NAMALWA (cell line): Measurements from ENCODE around the gene SDHA.
"Not testable (repeated sequence)": the region's sequence is repeated elsewhere in the genome, so short reads cannot be mapped to it uniquely, and the experiment has no call there.

Experiments used
- DNase-seq: peaks from one replicate; pipeline ENCODE4 v3.0.0-alpha.2; 2015; ENCODE audit warnings: low spot score

The SDHA gene

GRCh38 chr5:222951-223715 lies 5.0 kb downstream of the SDHA start:
- DNase-seq = not testable (repeated sequence)

DNA sequence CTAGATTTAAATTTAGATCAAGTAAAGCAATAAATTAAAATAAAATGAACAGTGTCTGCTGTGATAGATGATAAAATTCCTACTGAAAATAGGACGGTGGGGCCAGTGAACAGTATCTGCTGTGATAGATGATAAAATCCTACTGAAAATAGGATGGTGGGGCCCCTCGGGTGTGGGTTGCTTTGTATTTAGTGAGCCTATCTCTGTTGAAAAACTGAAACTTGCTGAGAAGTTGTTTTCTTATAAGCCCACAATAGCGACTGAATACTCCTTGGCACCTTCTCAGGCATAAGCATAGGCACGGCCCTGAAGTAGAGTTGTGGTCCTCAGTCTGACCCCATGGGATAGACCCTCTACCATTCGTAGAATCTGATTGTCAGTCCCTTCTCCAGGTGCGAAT lies 5.7 kb downstream of the SDHA start:
- DNase-seq = no peak

DNA sequence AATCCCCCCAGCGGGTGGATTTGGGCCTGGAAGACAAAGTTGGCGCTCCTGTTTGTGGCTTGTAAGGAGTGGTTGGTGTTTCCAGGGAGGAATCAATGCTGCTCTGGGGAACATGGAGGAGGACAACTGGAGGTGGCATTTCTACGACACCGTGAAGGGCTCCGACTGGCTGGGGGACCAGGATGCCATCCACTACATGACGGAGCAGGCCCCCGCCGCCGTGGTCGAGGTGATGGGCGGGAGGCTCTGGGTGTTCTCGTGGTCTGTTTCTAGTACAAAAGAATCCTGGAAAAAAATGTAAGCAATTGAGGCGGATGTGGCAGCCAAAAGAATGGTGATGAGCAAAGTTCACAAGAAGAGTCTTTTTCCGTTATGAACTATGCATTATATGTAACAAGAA lies 7.2 kb downstream of the SDHA start:
- DNase-seq = no peak

DNA sequence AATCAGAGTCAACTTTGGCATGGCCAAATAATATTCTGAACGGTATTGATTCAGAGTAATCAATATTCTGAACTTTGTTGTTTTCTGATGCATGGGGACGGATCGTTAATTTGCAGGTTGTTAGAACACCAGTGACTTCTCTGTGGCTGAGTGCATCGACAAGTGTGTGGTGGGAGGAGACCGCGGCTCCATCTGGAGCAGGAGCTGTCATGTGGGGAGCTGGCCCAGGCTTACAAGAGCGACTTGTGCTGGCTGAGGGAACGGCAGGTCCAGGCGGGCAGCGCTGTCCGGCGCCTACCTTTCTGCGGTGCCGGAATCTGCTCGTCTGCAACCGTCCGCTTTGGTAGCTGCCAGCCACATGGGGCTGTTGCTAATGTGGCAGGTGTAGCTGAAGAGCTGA lies 9.3 kb downstream of the SDHA start:
- not testable (repeated sequence) for DNase-seq

DNA sequence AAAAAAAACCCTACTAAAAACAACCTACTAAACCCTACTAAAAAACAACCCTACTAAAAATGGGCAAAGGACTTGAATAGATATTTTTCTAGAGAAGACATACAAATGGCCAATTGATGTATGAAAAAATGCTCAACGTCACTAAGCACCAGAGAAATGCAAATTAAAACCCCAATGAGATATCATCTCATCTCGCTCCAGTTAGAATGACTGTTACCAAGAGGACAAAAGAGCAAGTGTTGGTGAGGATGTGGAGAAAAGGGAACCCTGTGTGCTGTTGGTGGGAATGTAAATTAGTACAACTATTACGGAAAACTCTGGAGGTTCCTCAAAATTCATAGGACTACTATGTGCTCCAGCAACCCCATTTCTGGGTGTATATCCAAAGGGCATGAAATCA lies 10.8 kb downstream of the SDHA start:
- no peak for DNase-seq

DNA sequence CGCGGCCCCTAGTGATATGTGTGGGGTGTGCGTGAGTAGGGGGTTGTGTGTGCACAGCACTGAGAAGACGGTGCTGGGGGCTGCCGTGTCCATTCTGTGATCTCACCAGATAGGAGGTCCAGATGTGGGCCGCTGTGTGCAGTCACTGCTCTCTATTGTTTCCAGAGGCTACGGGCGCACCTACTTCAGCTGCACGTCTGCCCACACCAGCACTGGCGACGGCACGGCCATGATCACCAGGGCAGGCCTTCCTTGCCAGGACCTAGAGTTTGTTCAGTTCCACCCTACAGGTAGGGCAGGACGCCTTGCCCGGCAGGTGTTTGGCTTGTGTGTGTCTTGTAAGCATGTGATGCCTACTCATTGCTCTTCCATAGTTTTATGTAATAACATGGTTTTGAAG lies 12.6 kb downstream of the SDHA start:
- no peak for DNase-seq

GRCh38 chr5:231661-232060 lies 13.5 kb downstream of the SDHA start:
- DNase-seq = no peak

GRCh38 chr5:233426-233825 lies 15.3 kb downstream of the SDHA start:
- DNase-seq = not testable (repeated sequence)

DNA sequence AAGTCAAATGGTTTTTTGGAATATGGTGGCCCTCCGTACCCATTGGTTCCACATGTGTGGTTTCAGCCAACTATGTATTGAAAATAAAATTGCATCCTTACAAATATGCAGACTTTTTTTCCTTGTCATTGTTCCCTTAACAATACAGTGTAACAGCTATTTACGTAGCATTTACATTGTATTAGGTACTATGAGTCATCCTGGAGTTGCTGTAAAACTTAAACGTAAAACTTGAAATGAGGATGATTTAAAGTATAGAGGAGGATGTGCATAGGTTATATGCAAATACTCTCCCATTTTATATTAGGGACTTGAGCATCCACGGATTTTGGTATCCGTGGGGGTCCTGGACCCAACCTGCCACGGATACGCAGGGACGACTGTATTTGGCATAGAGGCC lies 16.3 kb downstream of the SDHA start:
- DNase-seq = no peak

DNA sequence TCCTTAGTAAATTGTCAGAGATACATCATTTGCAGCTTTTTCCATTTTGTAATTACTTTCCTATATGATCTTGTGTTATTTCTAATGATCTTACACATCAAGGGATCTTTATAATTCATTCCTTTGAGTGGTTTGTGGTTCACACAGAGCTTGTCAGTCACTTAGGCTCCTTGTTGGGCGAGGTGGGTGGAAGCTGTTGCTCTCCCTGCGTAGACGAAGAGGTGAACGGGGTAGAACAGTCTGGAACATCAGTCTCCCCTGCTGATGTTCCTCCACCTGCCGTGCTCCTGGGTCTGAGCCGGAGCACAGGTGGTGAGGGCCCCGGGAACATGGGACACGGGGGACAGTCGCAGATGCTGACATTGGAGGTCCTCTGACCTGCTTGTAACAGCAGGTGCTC lies 17.4 kb downstream of the SDHA start:
- not testable (repeated sequence) for DNase-seq

DNA sequence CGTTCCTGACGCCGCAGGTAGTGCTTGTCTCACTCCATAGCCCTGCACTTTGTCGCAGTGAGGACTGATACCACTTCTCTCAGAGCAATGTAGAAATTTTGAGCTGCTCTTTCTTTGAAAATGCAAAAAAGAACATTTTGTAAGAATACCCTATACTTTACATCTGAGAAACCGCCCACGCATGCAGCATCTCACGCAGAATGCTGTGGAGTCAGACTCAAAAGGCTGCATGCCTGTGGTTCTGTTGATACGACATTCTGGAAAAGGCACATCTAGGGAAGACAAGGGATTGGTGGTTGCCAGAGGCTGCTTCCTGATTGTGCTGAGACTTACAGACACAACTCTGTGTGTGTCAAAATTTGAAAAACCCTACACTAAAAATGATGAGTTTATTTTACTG lies 19.8 kb downstream of the SDHA start:
- DNase-seq = not testable (repeated sequence)

DNA sequence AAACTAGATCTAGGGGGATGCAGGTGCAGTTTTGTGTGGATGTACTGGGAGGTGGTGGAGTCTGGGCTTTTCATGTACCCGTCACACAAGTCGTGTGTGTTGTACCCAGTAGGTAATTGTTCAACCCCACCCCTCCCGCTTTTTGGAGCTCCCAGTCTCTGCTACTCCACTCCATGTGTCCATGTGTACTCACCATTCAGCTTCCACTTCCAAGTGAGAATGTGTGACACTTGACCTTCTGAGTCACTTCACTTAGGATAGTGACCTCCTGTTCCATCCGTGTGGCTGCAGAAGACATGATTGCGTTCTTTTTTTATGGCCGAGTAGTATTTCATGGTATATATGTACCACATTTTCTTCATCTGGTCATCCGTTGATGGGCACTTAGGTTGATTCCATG lies 22.4 kb downstream of the SDHA start:
- DNase-seq = not testable (repeated sequence)

DNA sequence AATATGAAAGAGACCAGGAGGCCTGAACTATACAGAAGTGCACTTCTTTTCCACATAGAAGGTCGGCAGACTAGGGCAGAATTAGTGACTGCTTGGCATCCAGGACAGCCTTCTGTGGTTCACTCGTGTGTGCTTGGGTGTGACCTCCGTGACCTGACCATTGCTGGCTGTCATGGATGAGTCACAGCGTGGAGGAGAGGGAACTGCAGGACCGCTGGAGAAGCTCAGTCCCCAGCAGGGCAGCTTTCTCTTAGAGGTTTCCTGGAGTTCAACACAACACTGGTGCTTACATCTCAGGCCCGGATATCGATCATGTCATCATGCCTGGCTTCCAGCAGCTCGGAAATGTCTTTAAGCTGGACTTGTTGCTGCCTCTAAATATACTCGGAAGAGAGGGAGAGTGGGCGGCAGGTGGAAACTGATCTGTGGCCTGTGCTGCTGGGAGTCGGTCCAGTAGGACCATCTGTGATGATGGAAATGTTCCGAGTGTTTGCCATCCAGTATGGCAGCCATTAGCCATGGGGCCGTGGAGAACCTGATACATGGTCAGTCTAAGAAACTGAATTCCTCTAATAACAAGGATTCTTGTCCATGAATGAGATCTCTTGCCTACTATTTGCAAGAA lies 23.0 kb downstream of the SDHA start:
- DNase-seq = not testable (repeated sequence)

- DNase-seq = not testable (repeated sequence)
These were observed 25.7 kb downstream of the SDHA start for GRCh38 chr5:243683-244367.

- not testable (repeated sequence) for DNase-seq
These were observed 27.6 kb downstream of the SDHA start for GRCh38 chr5:245717-246116.

DNA sequence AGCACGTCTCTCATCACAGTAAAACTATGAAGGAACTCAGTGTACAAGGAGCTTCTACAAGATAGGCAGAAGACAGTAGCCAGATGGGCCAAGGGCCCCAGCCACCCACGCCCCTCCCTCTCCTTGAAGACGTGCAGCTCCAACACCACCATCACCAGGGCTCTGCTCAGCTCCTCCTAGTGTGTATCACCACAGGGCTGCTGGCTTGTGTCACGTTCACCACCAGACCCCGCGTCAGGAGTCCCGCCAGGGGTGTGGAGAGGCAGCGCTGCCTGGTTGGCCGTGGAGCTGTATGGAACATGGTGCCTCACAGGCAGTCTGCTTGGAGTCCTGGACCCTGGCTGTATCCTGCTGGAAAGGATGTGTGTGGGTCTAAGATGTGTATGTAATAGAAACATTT lies 32.3 kb downstream of the SDHA start:
- not testable (repeated sequence) for DNase-seq

DNA sequence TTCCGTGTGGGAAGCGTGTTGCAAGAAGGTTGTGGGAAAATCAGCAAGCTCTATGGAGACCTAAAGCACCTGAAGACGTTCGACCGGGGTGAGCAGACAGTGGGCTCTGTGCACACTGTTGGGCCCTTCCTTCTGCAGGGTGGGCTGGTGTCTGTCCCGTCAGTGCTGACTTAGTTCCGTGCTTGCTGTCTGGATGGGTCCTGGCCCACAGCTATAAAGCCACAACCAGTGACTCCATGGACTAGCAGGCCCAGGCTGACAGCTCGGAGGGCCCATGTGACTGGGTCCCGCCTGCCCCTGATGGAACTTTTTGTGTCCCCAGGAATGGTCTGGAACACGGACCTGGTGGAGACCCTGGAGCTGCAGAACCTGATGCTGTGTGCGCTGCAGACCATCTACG lies 32.9 kb downstream of the SDHA start:
- not testable (repeated sequence) for DNase-seq

DNA sequence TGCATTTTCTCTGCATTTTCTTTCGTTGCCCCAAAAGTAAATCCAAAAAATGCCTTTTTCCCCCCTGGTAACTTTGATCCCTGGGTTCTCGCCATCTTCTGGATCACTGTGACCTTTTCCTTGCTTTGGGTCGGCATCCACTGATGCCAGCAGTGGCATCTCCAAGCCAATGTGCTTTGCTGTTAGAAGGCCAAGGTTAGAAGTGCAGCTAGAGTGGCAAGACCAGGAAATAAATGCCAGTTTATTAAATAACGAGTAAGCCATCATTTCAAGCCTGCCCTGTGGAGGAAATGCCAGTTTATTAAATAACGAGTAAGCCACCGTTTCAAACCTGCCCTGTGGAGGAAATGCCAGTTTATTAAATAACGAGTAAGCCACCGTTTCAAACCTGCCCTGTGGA lies 33.4 kb downstream of the SDHA start:
- DNase-seq = not testable (repeated sequence)

- DNase-seq = not testable (repeated sequence)
These were observed 33.9 kb downstream of the SDHA start for GRCh38 chr5:251975-252374.

DNA sequence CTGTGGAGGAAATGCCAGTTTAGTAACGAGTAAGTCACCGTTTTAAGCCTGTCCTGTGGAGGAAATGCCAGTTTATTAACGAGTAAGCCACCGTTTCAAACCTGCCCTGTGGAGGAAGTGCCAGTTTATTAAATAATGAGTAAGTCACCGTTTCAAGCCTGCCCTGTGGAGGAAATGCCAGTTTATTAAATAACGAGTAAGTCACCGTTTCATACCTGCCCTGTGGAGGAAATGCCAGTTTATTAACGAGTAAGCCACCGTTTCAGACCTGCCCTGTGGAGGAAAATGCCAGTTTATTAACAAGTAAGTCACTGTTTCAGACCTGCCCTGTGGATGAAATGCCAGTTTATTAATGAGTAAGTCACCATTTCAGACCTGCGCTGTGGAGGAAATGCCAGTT lies 34.4 kb downstream of the SDHA start:
- DNase-seq = no peak

DNA sequence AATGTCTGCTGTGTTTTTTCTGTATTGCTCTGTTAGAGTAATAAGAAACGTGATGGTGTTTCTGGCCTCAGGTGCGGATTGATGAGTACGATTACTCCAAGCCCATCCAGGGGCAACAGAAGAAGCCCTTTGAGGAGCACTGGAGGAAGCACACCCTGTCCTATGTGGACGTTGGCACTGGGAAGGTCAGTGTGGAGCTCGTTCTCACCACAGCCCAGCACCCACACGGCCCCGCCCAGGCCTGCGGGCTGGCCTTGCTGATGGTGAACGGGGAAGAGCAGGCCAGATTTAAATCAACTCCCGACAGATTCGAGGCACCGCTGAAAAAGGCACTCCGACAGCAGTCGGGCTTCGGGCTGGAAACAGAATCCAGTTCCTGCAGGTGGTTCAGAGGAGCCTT lies 36.2 kb downstream of the SDHA start:
- not testable (repeated sequence) for DNase-seq

GRCh38 chr5:255116-255515 lies 37.0 kb downstream of the SDHA start:
- DNase-seq = not testable (repeated sequence)

DNA sequence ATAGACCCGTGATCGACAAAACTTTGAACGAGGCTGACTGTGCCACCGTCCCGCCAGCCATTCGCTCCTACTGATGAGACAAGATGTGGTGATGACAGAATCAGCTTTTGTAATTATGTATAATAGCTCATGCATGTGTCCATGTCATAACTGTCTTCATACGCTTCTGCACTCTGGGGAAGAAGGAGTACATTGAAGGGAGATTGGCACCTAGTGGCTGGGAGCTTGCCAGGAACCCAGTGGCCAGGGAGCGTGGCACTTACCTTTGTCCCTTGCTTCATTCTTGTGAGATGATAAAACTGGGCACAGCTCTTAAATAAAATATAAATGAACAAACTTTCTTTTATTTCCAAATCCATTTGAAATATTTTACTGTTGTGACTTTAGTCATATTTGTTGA lies 38.2 kb downstream of the SDHA start:
- not testable (repeated sequence) for DNase-seq
